Heart left ventricle (tissue), 13 donors: ENCODE results near the gene DNAAF9.

Experiments used
- CTCF ChIP-seq, 12 donors: fragments of 200-600 bp; sonication (generic) in 4 of 12; IDR thresholded peaks; one replicate each; pipeline versions ENCODE4 v1.5.0 to v1.8.0; 2018 to 2022; ENCODE audit warnings: antibody characterized with exemption in 12 of 12, mild to moderate bottlenecking in 5 of 12
- POLR2A ChIP-seq, 2 donors: fragments of 450-650 bp; IDR thresholded peaks; one replicate each; pipeline ENCODE4 v1.6.1; 2017; ENCODE audit warnings: antibody characterized with exemption in 2 of 2, mild to moderate bottlenecking in 2 of 2, moderate library complexity in 2 of 2
- donor health status: ischemic (EF 13 %, LVEDD 7.1; RV severe dilation, severe dysfunction).
- donor health status: DM: no; HTN: yes; CAD: no.
- donor health status: DM: no; HTN: no; CAD: no.
- donor health status: ischemic (EF 25% LVEDD 6.9; RV normal size, moderate dysfunction).
- donor health status: ischemic (EF 25% LVEDD 5.7; RV mildly dilated, moderate dysfunction).
- donor health status: ischemic (EF 35%, LVEDD 5.7; RV mildly dilated, moderate dysfunction).
- donor health status: nonischemic (EF 11% LVEDD 7.7; RV severe dilation, severe dysfunction).
- donor health status: DM: yes; HTN: yes; CAD: no.
- donor health status: PGD.
- donor health status: ischemic (EF 29% LVEDD 5.4; RV normal size, mild dysfunction).
- donor health status: nonischemic (EF 23%, LVEDD 6.1; RV moderate dilation, normal function).

- TF ChIP-seq CTCF (IDR thresholded peaks at IDR 0.05) (no peak), POLR2A (IDR thresholded peaks at IDR 0.05) (no peak)
Observed at GRCh38 chr20:3436864-3437574, 29.6 kb upstream of the DNAAF9 start.
